Testis (tissue), 2 donors: ENCODE results near the gene DNM3.

ENCODE experiments used
- CTCF ChIP-seq, 3 experiments: fragments of 450-650 bp in 2 of 3; fragments of 200-600 bp in 1 of 3; sonication (generic) in 1 of 3; IDR thresholded peaks; one replicate each; pipeline ENCODE4 v1.5.1; 2016 to 2019; ENCODE audit warnings: antibody characterized with exemption in 3 of 3, mild to moderate bottlenecking in 2 of 3, moderate library complexity in 1 of 3
- POLR2A ChIP-seq: fragments of 450-650 bp; IDR thresholded peaks from one replicate; pipeline ENCODE4 v1.6.1; 2017; ENCODE audit warnings: antibody characterized with exemption, mild to moderate bottlenecking, moderate library complexity

GRCh38 chr1:172255223-172255560 is 413.9 kb downstream of the DNM3 start:
- TF ChIP-seq CTCF (IDR thresholded peaks at IDR 0.05) (no peak), POLR2A (no peak)
